ENCODE results near the gene ATAD3A.

- TF ChIP-seq CTCF (IDR thresholded peaks at IDR 0.05; ENCODE audit: poor library complexity) (no peak), EZH2phosphoT487 (IDR thresholded peaks at IDR 0.05; ENCODE audit: low read depth, severe bottlenecking, unreplicated experiment) (no peak), EZH2 (IDR thresholded peaks at IDR 0.05; ENCODE audit: borderline replicate concordance) (no peak)
Observed at GRCh38 chr1:1483714-1484113, 28.2 kb upstream of the ATAD3A start.

All from hepatocyte (in vitro differentiated cells).